22Rv1 (cell line): ENCODE results near the gene PRR12.

Experiments used
- CTCF ChIP-seq: fragments of 450-650 bp; IDR thresholded peaks from 2 replicates; pipeline ENCODE4 v1.5.1; 2017; ENCODE audit warnings: mild to moderate bottlenecking
- ZFX ChIP-seq: fragments of 450-650 bp; IDR thresholded peaks from 2 replicates; pipeline ENCODE4 v1.6.1; 2017; ENCODE audit warnings: antibody characterized with exemption, borderline replicate concordance

- TF ChIP-seq CTCF (0 out of 2 replicates have a peak, but pooled peaks have one; percentile 6), ZFX (no peak)
Measured at GRCh38 chr19:49596954-49597702, 6.1 kb downstream of the PRR12 start.
